Astrocyte of the cerebellum (primary cell): ENCODE results near the gene PPDPF.
A peak's percentile ranks its signal among the peaks of the same experiment; 100 is the strongest.

Experiments
- DNase-seq: peaks from one replicate; pipeline ENCODE4 v3.0.0-alpha.2; 2011; ENCODE audit warnings: low read depth
- H3K4me3 ChIP-seq: 2 replicates; pipeline ENCODE4 v1.5.1; 2011; ENCODE audit warnings: mild to moderate bottlenecking, low read depth, low read length, moderate library complexity
- in situ Hi-C: cut with HindIII; loops from 2 replicates; pipeline ENCODE4 v1.10.0; 2017; ENCODE audit warnings: low sequenced_read_pairs
- TF ChIP-seq, protein P1 (sequence below): IDR thresholded peaks from 2 replicates; pipeline ENCODE4 v1.5.1; 2012; ENCODE audit warnings: low read length, low read depth, moderate library complexity, mild to moderate bottlenecking; ENCODE audit errors: missing control alignments

PPDPF gene, protein sequence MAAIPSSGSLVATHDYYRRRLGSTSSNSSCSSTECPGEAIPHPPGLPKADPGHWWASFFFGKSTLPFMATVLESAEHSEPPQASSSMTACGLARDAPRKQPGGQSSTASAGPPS

DNA sequence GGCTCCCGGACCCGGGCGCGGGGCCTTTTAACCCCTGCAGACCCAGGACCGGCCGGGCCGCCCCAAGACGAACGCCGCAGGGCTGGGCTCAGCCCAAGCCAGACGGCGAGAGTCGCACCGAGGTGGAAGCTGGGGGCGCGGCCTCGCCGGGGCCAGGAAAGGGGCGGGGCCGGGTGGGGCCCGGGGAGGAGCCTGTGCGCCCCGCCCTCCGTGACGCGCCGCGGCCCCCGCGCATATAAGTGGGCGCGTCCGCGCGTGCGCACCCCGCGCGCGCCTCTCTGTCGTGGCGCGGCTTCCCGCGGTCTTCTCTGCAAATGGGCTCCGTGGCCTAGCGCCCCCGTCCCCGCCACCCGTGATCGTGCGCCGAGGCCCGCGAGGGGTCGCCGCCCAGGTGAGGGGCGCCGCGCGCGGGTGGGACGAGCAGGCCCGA lies at the start of gene PPDPF:
PPDPF (plus strand) TSS at position 262 of the 430 bp plus-strand sequence. CDS start 544 bp downstream, outside the sequence.
- DNase-seq, result peak; percentile 31
- in situ Hi-C loops, result no loop called here
- TF ChIP-seq, protein P1, sequence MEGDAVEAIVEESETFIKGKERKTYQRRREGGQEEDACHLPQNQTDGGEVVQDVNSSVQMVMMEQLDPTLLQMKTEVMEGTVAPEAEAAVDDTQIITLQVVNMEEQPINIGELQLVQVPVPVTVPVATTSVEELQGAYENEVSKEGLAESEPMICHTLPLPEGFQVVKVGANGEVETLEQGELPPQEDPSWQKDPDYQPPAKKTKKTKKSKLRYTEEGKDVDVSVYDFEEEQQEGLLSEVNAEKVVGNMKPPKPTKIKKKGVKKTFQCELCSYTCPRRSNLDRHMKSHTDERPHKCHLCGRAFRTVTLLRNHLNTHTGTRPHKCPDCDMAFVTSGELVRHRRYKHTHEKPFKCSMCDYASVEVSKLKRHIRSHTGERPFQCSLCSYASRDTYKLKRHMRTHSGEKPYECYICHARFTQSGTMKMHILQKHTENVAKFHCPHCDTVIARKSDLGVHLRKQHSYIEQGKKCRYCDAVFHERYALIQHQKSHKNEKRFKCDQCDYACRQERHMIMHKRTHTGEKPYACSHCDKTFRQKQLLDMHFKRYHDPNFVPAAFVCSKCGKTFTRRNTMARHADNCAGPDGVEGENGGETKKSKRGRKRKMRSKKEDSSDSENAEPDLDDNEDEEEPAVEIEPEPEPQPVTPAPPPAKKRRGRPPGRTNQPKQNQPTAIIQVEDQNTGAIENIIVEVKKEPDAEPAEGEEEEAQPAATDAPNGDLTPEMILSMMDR, result no peak
- H3K4me3 ChIP-seq, result peak within 1 kb of the TSS; percentile 83

DNA sequence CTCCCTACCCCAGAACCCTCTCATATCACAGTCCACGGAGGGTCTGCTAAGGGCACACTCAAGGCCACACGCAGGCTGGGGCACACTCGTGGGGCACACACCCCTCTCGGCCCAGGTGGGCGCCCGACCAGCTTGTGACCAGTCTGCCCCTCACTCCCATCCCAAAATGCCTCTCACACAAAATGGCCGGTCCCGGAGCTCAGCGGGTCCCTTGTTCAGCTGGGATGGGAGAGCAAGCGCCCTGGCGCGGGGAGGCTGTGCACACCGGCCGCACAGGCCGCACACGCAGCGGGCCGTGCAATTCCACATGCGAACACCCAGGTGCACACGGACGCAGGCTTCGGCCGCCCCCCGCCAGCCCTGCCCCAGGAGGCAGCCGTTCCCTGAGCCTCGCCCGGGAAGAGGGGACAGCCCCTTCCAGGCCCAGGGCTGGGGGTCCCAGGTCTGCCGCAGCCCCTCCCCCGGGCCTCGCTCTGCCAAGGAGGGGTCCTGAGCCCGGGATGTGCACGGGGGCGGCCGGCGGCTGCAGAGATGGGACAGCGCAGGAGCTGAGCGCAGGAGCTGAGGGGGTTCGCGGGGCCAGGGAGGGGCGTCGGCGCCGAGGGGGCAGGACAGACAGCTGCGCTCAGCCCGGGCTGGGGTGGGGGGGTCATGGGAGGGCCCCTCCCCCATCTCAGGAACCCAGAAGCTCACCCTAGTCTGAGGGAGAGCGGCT lies 49.4 kb upstream of the PPDPF start:
- TF ChIP-seq, protein P1, result no peak
- no peak for DNase-seq
- no peak overlapping the region for H3K4me3 ChIP-seq
- in situ Hi-C loops, result loop anchor here (5.0 to 10.0 kb wide), 3 partner anchors 49 to 176 kb away; partner anchors contain the start of gene COL20A1

DNA sequence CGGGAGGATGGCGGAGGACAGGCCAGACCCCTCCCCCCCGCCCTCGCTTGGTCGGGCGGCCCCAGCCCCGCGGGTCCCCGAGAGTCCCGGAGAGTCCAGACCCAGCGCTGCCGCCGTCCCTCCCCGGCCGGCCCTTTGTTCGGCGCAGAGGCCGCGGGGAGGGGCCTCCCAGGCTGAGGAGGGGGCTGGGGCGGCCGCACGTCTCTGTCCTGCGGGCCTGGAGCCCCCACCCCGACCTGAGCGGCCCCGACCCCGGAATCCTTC lies 48.9 kb upstream of the PPDPF start:
- in situ Hi-C loops, result loop anchor here (5.0 to 10.0 kb wide), 3 partner anchors 49 to 177 kb away; partner anchors contain the start of gene COL20A1
- TF ChIP-seq, protein P1, result no peak
- no peak overlapping the region for H3K4me3 ChIP-seq
- DNase-seq, result no peak

DNA sequence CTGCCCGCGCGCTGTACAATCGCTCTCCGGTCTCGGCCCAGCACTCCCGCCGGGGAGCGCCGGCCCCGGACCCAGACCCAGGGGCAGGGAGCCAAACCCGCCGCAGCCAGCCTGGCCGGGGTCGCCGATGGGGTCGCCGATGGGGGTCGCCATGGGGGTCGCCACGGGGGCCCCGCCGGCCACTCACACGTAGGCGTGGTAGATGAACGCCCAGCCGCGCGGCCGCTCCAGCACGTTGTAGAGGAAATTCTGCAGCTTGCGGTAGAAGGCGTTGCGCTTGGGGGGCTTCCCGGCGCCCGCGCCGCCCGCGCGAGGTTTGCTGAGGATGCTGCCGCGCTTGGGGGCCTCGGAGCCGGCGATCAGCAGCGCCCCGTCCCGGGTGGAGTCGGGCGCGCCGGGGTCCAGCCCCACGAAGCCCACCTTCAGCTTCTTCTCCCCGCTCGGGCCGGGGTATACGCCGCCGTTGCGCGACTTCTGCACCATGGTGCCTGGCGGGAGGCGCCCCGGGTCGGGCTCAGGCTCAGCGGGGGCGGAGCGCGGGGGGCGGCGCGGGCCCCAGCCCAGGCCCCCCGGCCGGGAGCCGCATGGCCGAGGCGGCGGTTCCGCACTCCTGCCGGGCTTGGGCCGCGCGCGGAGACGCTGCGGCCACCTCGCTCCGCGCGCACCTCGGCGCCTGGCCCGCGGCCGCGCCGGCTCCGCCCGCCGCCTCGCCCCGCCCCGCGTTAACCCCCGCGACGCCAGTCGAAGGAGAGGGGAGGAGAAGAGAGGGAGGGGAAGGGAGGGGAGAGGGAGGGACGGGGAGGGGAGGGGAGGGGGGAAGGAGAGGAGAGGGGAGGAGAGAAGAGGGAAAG lies 48.4 kb upstream of the PPDPF start, which contains the start of gene KCNQ2:
KCNQ2 (minus strand) TSS at position 675 of the 851 bp plus-strand sequence; CDS start at position 483, 192 bp downstream.
- no peak for DNase-seq
- in situ Hi-C loops, result loop anchor here (5.0 to 10.0 kb wide), 3 partner anchors 50 to 177 kb away; partner anchors contain the start of gene COL20A1
- TF ChIP-seq, protein P1, result no peak
- H3K4me3 ChIP-seq, result no peak within 1 kb of the TSS

DNA sequence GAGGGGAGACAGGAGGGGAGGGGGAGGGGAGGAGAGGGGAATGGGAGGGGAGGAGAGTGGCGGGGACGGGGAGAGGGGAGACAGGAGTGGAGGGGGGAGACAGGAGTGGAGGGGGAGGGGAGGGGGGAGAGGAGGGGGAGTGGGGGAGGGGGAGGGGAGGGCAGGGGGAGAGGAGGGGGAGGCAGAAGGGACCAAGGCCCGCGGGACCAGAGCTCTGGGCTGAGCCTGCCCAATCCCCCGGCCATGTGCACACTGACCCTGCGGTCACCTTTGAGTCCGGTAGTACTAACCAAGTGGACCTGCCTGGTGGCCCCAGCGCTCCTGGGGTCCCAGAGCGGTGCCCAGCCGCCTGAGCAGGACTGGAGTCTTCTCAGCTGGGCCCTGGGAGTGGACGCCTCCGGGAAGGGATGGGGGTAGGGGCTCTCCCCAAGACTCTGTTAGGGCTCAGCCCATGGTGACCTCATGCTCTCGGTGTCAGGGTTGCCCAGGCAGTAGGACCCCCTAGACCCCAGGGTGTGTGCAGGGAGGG lies 47.6 kb upstream of the PPDPF start:
- in situ Hi-C loops, result loop anchor here (5.0 to 10.0 kb wide), 3 partner anchors 51 to 178 kb away; partner anchors contain the start of gene COL20A1
- TF ChIP-seq, protein P1, result no peak
- DNase-seq, result no peak
- no peak overlapping the region for H3K4me3 ChIP-seq
